ENCODE data around the gene SNX6. TPM values are rescaled to one million over a fixed set of nuclear protein-coding genes. Genes with fewer than 3 reads are reported as not detected.

Gene SNX6
- total RNA-seq, 2 donors from 2014 or later: 28.8 to 41.2 TPM

DNA sequence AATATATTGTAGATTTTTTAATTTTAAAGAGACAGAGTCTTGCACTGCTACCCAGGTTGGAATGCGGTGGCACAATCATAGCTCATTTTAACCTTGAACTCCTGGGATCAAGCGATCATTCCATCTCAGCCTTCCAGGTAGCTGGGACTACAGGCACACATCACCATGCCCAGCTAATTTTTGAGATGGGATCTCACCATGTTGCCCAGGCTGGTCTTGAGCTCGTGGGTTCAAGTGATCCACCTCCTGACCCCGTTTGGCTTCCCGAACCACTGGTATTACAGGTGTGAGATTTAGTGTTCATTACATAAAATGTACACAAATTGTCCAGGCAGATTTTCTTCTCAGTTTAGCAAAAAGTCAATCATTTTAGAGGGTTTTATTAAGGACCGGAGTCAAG is 13.6 kb downstream of the SNX6 start:
- Histone ChIP-seq H3K36me3 (replicated peaks in 1 of 2; ENCODE audit: insufficient read depth in 1 of 2, low read depth in 2 of 2) (no peaks in the 10 kb centered on the region), H3K4me1 (no peaks in the 10 kb centered on the region), H3K9me3 (no peaks in the 10 kb centered on the region), H3K27ac (no peak overlapping the region), H3K27me3 (no peaks in the 10 kb centered on the region), H3K4me3 (no peak overlapping the region)
- intact Hi-C loops (cut with DNase I): no loop called here
- DNase-seq: no peak
- TF ChIP-seq POLR2A (IDR thresholded peaks at IDR 0.05) (no peak), CTCF (IDR thresholded peaks at IDR 0.05) (no peak)
- WGBS, 2 donors: 97 to 98% methylated on average over 6 of the region's 6 CpGs
- no peak for ATAC-seq

- ATAC-seq: no peak
- intact Hi-C loops (cut with DNase I): no loop called here
- Histone ChIP-seq H3K9me3 (no peaks in the 10 kb centered on the region), H3K27me3 (no peaks in the 10 kb centered on the region), H3K27ac (no peak overlapping the region), H3K36me3 (replicated peaks in 1 of 2; ENCODE audit: insufficient read depth in 1 of 2, low read depth in 2 of 2) (no peaks in the 10 kb centered on the region), H3K4me1 (no peaks in the 10 kb centered on the region), H3K4me3 (no peak overlapping the region)
- TF ChIP-seq POLR2A (IDR thresholded peaks at IDR 0.05) (no peak), CTCF (IDR thresholded peaks at IDR 0.05) (no peak)
- WGBS, 2 donors: 93 to 99% methylated on average over 6 of the region's 6 CpGs
- DNase-seq: no peak
Measured at GRCh38 chr14:34615507-34615906, 14.4 kb downstream of the SNX6 start.

DNA sequence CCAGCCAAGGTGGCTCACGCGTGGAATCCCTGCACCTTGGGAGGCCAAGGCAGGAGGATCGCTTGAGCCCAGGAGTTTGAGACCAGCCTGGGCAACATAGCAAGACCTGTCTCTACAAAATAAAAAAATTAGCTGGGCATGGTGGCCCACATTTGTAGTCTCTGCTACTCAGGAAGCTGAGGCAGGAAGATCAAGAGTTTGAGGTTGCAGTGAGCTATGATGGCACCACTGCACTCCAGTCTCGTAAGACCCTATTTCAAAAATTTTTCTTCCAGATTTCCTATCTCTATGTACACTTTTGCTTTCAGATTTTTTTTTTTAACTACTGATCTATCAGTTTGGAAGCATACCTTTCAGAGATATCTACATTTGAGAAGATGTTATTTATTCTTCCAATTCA is 15.3 kb downstream of the SNX6 start:
- Histone ChIP-seq H3K4me1 (no peaks in the 10 kb centered on the region), H3K4me3 (no peak overlapping the region), H3K27me3 (no peaks in the 10 kb centered on the region), H3K36me3 (replicated peaks in 1 of 2; ENCODE audit: insufficient read depth in 1 of 2, low read depth in 2 of 2) (no peaks in the 10 kb centered on the region), H3K27ac (no peak overlapping the region), H3K9me3 (no peaks in the 10 kb centered on the region)
- TF ChIP-seq POLR2A (IDR thresholded peaks at IDR 0.05) (no peak), CTCF (IDR thresholded peaks at IDR 0.05) (no peak)
- WGBS, 2 donors: 99 to 100% methylated on average over 4 of the region's 4 CpGs
- intact Hi-C loops (cut with DNase I): no loop called here
- no peak for DNase-seq
- no peak for ATAC-seq

GRCh38 chr14:34610101-34610500 is 19.8 kb downstream of the SNX6 start:
- Histone ChIP-seq H3K27ac (no peak overlapping the region), H3K9me3 (no peaks in the 10 kb centered on the region), H3K4me1 (no peaks in the 10 kb centered on the region), H3K4me3 (no peak overlapping the region), H3K36me3 (replicated peaks in 1 of 2; ENCODE audit: insufficient read depth in 1 of 2, low read depth in 2 of 2) (peaks cover 0 to 11% of the 10 kb centered on the region in 2 donors), H3K27me3 (no peaks in the 10 kb centered on the region)
- no peak for ATAC-seq
- 82 to 84% methylated on average over 3 of the region's 3 CpGs for WGBS, 2 donors
- TF ChIP-seq POLR2A (IDR thresholded peaks at IDR 0.05) (no peak), CTCF (IDR thresholded peaks at IDR 0.05) (no peak)
- DNase-seq: no peak
- intact Hi-C loops (cut with DNase I): no loop called here

- WGBS, 2 donors: 84 to 94% methylated on average over 2 of the region's 2 CpGs
- peaks cover 0 to 27% of the 10 kb centered on the region in 2 donors for H3K36me3 ChIP-seq (replicated peaks in 1 of 2; ENCODE audit: insufficient read depth in 1 of 2, low read depth in 2 of 2)
Measured at GRCh38 chr14:34605461-34605860, 24.5 kb downstream of the SNX6 start.

More at GRCh38 chr14:34605461-34605860, 24.5 kb downstream of the SNX6 start:
- Histone ChIP-seq H3K9me3 (no peaks in the 10 kb centered on the region), H3K4me3 (no peak overlapping the region), H3K27ac (peak overlapping the region in 1 of 4 donors; percentile 19), H3K4me1 (no peaks in the 10 kb centered on the region), H3K27me3 (no peaks in the 10 kb centered on the region)
- ATAC-seq: no peak
- intact Hi-C loops (cut with DNase I): no loop called here
- DNase-seq: no peak
- no peak for TF ChIP-seq POLR2A (IDR thresholded peaks at IDR 0.05)
- TF ChIP-seq CTCF (IDR thresholded peaks at IDR 0.05): no peak

Data from body of pancreas (tissue), 4 donors.